Right ventricle myocardium inferior (tissue), 1 donor: ENCODE measurements around the gene ACSF3. TPM values are rescaled to one million over a fixed set of nuclear protein-coding genes. Genes with fewer than 3 reads are reported as not detected.

ENCODE experiments used
- ATAC-seq: fragments of 200-7000 bp; cut with Tn5 transposase; one replicate; pipeline ENCODE4 v1.9.1; 2020; ENCODE audit warnings: mild to moderate bottlenecking, moderate library complexity
- DNase-seq: peaks from one replicate; pipeline ENCODE4 v3.0.0; 2021; ENCODE audit errors: missing footprints
- intact Hi-C: fragments of 100-400 bp; cut with DNase I; formaldehyde crosslinking; loops from one replicate; pipeline ENCODE4 v1.11.0; 2022
- total RNA-seq: library from RNA; stranded (reverse); fragmentation: NEBNext Ultra II Directional; extraction: Animal tissue kit (Norgen Biotek cat#: 25700); gene quantifications from one replicate; pipeline ENCODE4 v1.2.1, GENCODE V29; 2021
- donor health status: DM: no; HTN: yes; CAD: no; lungs with severe emphysema.

ACSF3 gene
- total RNA-seq, 1 donor from 2014 or later: 17.0 TPM

GRCh38 chr16:89054261-89054661 lies 39.4 kb upstream of the ACSF3 start:
- intact Hi-C loops: no loop called here
- DNase-seq: peak; percentile 53
- ATAC-seq: no peak

GRCh38 chr16:89054714-89055113 lies 38.9 kb upstream of the ACSF3 start:
- DNase-seq: no peak
- no peak for ATAC-seq
- intact Hi-C loops: no loop called here

GRCh38 chr16:89055313-89055712 lies 38.3 kb upstream of the ACSF3 start:
- DNase-seq (no peak), ATAC-seq (no peak)
- intact Hi-C loops: no loop called here

GRCh38 chr16:89055894-89056555 lies 37.6 kb upstream of the ACSF3 start:
- ATAC-seq: no peak

GRCh38 chr16:89056592-89056991 lies 37.1 kb upstream of the ACSF3 start:
- DNase-seq: no peak
- intact Hi-C loops: no loop called here
- ATAC-seq: no peak

More at GRCh38 chr16:89055894-89056555, 37.6 kb upstream of the ACSF3 start:
- intact Hi-C loops: no loop called here
- no peak for DNase-seq

GRCh38 chr16:89057738-89058137 lies 35.9 kb upstream of the ACSF3 start:
- DNase-seq: no peak
- ATAC-seq: no peak
- intact Hi-C loops: no loop called here

GRCh38 chr16:89058812-89059211 lies 34.8 kb upstream of the ACSF3 start:
- DNase-seq: no peak
- intact Hi-C loops: no loop called here

GRCh38 chr16:89060207-89060794 lies 33.4 kb upstream of the ACSF3 start:
- ATAC-seq (no peak), DNase-seq (no peak)
- intact Hi-C loops: no loop called here

More at GRCh38 chr16:89058812-89059211, 34.8 kb upstream of the ACSF3 start:
- ATAC-seq: no peak

- intact Hi-C loops: no loop called here
- no peak for DNase-seq
- ATAC-seq: no peak
These were observed 32.6 kb upstream of the ACSF3 start for GRCh38 chr16:89061086-89061485.

GRCh38 chr16:89061590-89062380 lies 31.9 kb upstream of the ACSF3 start:
- intact Hi-C loops: no loop called here
- ATAC-seq (no peak), DNase-seq (no peak)

GRCh38 chr16:89062389-89063345 lies 31.0 kb upstream of the ACSF3 start:
- intact Hi-C loops: no loop called here
- DNase-seq (no peak), ATAC-seq (no peak)

- intact Hi-C loops: no loop called here
- no peak for ATAC-seq
- no peak for DNase-seq
These were observed 29.8 kb upstream of the ACSF3 start for GRCh38 chr16:89063768-89064320.

GRCh38 chr16:89064606-89065457 lies 28.8 kb upstream of the ACSF3 start:
- intact Hi-C loops: no loop called here
- DNase-seq (no peak), ATAC-seq (no peak)

- no peak for ATAC-seq
- intact Hi-C loops: no loop called here
- no peak for DNase-seq
These were observed 28.2 kb upstream of the ACSF3 start for GRCh38 chr16:89065458-89065822.

GRCh38 chr16:89066721-89067120 lies 26.9 kb upstream of the ACSF3 start:
- intact Hi-C loops: no loop called here
- ATAC-seq (no peak), DNase-seq (no peak)

- no peak for ATAC-seq
- intact Hi-C loops: no loop called here
- peak; percentile 46 for DNase-seq
These were observed 25.8 kb upstream of the ACSF3 start for GRCh38 chr16:89067677-89068443.
